Astrocyte (in vitro differentiated cells and primary cell): Measurements from ENCODE around the gene CHCHD3. TPM values are rescaled to one million over a fixed set of nuclear protein-coding genes. Genes with fewer than 3 reads are reported as not detected.
"Not testable (repeated sequence)": the region's sequence is repeated elsewhere in the genome, so short reads cannot be mapped to it uniquely, and the experiment has no call there.

Source experiments
- DNase-seq: peaks from one replicate; pipeline ENCODE4 v3.0.0-alpha.2; 2010; ENCODE audit warnings: low read depth
- FAIRE-seq: peaks from 2 replicates; lab custom pipeline; 2011; peaks lifted over from hg19 to GRCh38; lab: Jason Lieb, UNC
- H2AFZ ChIP-seq: 2 replicates; pipeline ENCODE4 v1.6.0; 2012; ENCODE audit warnings: low read depth, low read length, inconsistent platforms
- H3K27ac ChIP-seq: 2 replicates; pipeline ENCODE4 v1.5.1; 2011; ENCODE audit warnings: low read depth, low read length, inconsistent platforms
- H3K27me3 ChIP-seq: 2 replicates; pipeline ENCODE4 v1.6.0; 2011; ENCODE audit warnings: low read length, inconsistent platforms; ENCODE audit not compliant: insufficient read depth
- H3K36me3 ChIP-seq: 2 replicates; pipeline ENCODE4 v1.5.1; 2011; ENCODE audit warnings: low read length, inconsistent platforms; ENCODE audit not compliant: insufficient read depth
- H3K4me1 ChIP-seq: 2 replicates; pipeline ENCODE4 v1.5.1; 2011; ENCODE audit warnings: low read length, inconsistent platforms; ENCODE audit not compliant: insufficient read depth
- H3K4me2 ChIP-seq: 2 replicates; pipeline ENCODE4 v1.6.0; 2012; ENCODE audit warnings: low read length, inconsistent platforms
- H3K4me3 ChIP-seq: 2 replicates; pipeline ENCODE4 v1.5.1; 2011; ENCODE audit warnings: low read depth, mild to moderate bottlenecking, low read length, inconsistent platforms; ENCODE audit not compliant: insufficient read depth
- H3K79me2 ChIP-seq: 2 replicates; pipeline ENCODE4 v1.6.0; 2012; ENCODE audit warnings: mild to moderate bottlenecking, low read length, inconsistent platforms; ENCODE audit not compliant: insufficient read depth
- H3K9ac ChIP-seq: 2 replicates; pipeline ENCODE4 v1.6.0; 2012; ENCODE audit warnings: mild to moderate bottlenecking, low read length, inconsistent platforms
- H3K9me3 ChIP-seq: 2 replicates; pipeline ENCODE4 v1.5.1; 2012; ENCODE audit warnings: low read depth, mild to moderate bottlenecking, low read length, inconsistent platforms; ENCODE audit not compliant: insufficient read depth
- H4K20me1 ChIP-seq: 2 replicates; pipeline ENCODE4 v1.6.0; 2012; ENCODE audit warnings: low read length, inconsistent platforms; ENCODE audit not compliant: insufficient read depth
- H3K27ac Mint-ChIP-seq: one replicate; pipeline ENCODE4 v1.8.0; 2021; ENCODE audit warnings: mild to moderate bottlenecking, mixed read lengths; ENCODE audit not compliant: unreplicated experiment
- H3K27me3 Mint-ChIP-seq: one replicate; pipeline ENCODE4 v1.8.0; 2021; ENCODE audit warnings: low read depth, mixed read lengths; ENCODE audit not compliant: unreplicated experiment
- H3K36me3 Mint-ChIP-seq: one replicate; pipeline ENCODE4 v1.8.0; 2021; ENCODE audit warnings: low read depth, mixed read lengths; ENCODE audit not compliant: unreplicated experiment
- H3K4me1 Mint-ChIP-seq: one replicate; pipeline ENCODE4 v1.8.0; 2021; ENCODE audit warnings: low read depth, mixed read lengths; ENCODE audit not compliant: unreplicated experiment
- H3K4me3 Mint-ChIP-seq: one replicate; pipeline ENCODE4 v1.8.0; 2021; ENCODE audit warnings: mild to moderate bottlenecking, moderate library complexity, mixed read lengths; ENCODE audit not compliant: unreplicated experiment
- H3K9me3 Mint-ChIP-seq: one replicate; pipeline ENCODE4 v1.8.0; 2021; ENCODE audit warnings: mild to moderate bottlenecking, mixed read lengths; ENCODE audit not compliant: unreplicated experiment
- EZH2 ChIP-seq: IDR thresholded peaks from 2 replicates; pipeline ENCODE4 v1.6.1; 2012; ENCODE audit warnings: mild to moderate bottlenecking, low read length, inconsistent platforms; ENCODE audit not compliant: insufficient read depth
- total RNA-seq: library from RNA; stranded (reverse); gene quantifications from 2 replicates; pipeline ENCODE4 v1.2.1, GENCODE V29; 2021
- TF ChIP-seq, protein P1 (sequence below): IDR thresholded peaks from 2 replicates; pipeline ENCODE4 v1.5.1; 2011; ENCODE audit warnings: low read depth, mild to moderate bottlenecking, inconsistent platforms, low read length, moderate library complexity; ENCODE audit not compliant: insufficient read depth

The CHCHD3 gene
- total RNA-seq, 1 donor from 2014 or later, result 63.1 TPM

DNA sequence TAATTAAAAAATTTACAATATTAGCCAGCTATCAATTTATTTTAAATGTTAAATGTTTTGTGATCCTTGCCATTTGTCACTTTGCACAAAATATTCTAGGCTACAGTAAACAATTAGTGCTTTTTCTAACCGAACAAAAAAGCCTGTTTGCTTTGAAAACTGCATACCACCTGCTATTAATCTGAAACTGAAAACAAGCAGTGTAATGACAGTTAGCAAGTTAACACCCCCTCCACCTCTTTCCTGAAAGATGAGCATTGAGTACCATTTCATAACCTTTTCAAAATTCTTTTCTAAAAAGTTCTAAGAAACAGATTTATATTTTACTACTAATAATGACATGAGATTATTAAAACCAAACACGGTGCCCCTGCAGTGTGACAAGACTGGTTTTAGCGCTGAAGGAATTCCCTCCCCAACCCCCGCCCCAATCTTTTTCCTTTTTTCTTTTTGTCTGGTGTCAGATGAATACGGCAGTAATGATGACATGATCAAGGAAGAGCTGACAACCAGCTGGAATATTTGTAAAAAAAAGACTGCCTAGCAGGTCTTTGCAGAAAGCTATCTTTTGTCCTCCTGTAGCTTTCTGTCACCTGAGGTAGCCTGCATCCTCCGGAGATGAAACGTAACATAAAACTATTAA is 175.6 kb downstream of the CHCHD3 start:
- Histone ChIP-seq H3K4me1 (no peaks in the 10 kb centered on the region), H4K20me1 (peaks cover 10% of the 10 kb centered on the region), H3K9ac (no peak overlapping the region), H3K9me3 (no peaks in the 10 kb centered on the region), H3K4me3 (no peak overlapping the region), H3K4me2 (no peak overlapping the region), H3K36me3 (no peaks in the 10 kb centered on the region), H3K79me2 (no peaks in the 10 kb centered on the region), H3K27ac (no peak overlapping the region), H3K27me3 (no peaks in the 10 kb centered on the region), H2AFZ (no peak overlapping the region)
- no peaks in the 10 kb centered on the region for H3K9me3 Mint-ChIP-seq
- FAIRE-seq (no peak), DNase-seq (no peak)
- H3K36me3 Mint-ChIP-seq, result peaks cover 6% of the 10 kb centered on the region
- H3K27ac Mint-ChIP-seq, result no peak overlapping the region
- H3K4me1 Mint-ChIP-seq, result peaks cover 2% of the 10 kb centered on the region
- no peak for TF ChIP-seq EZH2
- TF ChIP-seq, protein P1, sequence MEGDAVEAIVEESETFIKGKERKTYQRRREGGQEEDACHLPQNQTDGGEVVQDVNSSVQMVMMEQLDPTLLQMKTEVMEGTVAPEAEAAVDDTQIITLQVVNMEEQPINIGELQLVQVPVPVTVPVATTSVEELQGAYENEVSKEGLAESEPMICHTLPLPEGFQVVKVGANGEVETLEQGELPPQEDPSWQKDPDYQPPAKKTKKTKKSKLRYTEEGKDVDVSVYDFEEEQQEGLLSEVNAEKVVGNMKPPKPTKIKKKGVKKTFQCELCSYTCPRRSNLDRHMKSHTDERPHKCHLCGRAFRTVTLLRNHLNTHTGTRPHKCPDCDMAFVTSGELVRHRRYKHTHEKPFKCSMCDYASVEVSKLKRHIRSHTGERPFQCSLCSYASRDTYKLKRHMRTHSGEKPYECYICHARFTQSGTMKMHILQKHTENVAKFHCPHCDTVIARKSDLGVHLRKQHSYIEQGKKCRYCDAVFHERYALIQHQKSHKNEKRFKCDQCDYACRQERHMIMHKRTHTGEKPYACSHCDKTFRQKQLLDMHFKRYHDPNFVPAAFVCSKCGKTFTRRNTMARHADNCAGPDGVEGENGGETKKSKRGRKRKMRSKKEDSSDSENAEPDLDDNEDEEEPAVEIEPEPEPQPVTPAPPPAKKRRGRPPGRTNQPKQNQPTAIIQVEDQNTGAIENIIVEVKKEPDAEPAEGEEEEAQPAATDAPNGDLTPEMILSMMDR, result no peak
- no peaks in the 10 kb centered on the region for H3K27me3 Mint-ChIP-seq
- no peak overlapping the region for H3K4me3 Mint-ChIP-seq

DNA sequence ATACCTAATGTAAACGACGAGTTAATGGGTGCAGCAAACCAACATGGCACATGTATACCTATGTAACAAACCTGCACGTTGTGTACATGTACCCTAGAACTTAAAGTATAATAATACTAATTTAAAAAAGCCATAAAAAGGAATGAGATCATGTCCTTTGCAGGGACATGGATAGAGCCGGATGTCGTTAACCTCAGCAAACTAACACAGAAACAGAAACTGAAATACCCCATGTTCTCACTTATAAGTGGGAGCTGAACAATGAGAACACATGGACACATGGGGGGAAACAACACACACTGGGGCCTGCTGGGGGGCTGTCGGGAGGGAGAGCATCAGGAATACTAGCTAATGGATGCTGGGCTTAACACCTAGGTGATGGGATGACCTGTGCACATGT is 176.8 kb downstream of the CHCHD3 start:
- H3K4me1 ChIP-seq, H3K27ac ChIP-seq, H3K27me3 Mint-ChIP-seq, H3K36me3 ChIP-seq, H3K4me3 Mint-ChIP-seq, H2AFZ ChIP-seq, FAIRE-seq, H3K27me3 ChIP-seq, H3K9me3 Mint-ChIP-seq, H3K4me2 ChIP-seq, H3K79me2 ChIP-seq, H3K9ac ChIP-seq, H3K27ac Mint-ChIP-seq, DNase-seq, H3K36me3 Mint-ChIP-seq, H3K4me1 Mint-ChIP-seq, H4K20me1 ChIP-seq, H3K4me3 ChIP-seq, H3K9me3 ChIP-seq: not testable (repeated sequence)

DNA sequence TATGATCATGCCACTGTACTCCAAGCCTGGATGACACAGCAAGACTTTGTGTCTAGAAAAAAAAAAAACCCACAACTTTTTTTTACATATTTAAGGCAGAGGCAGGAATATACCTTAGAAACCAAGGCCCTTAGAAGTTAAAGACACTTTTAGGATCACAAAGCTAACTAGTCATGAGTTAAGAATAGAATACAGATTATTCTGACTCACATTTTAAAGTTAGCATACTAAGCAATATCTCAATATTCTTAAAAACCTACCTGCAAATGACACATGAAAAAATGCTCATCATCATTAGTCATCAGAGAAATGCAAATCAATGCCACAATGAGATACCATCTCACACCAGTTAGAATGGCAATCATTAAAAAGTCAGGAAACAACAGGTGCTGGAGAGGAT is 177.7 kb downstream of the CHCHD3 start:
- H3K9me3 ChIP-seq, result no peaks in the 10 kb centered on the region
- TF ChIP-seq, protein P1, result no peak
- TF ChIP-seq EZH2, result no peak

DNA sequence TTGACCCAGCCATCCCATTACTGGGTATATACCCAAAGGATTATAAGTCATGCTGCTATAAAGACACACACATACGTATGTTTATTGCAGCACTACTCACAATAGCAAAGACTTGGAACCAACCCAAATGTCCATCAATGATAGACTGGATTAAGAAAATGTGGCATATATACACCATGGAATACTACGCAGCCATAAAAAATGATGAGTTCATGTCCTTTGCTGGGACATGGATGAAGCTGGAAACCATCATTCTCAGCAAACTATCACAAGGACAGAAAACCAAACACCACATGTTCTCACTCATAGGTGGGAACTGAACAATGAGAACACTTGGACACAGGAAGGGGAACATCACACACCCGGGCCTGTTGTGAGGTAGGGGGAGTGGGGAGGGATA is 179.6 kb downstream of the CHCHD3 start:
- H3K4me1 ChIP-seq, H3K4me3 ChIP-seq, H3K27ac Mint-ChIP-seq, H2AFZ ChIP-seq, H4K20me1 ChIP-seq, H3K27me3 Mint-ChIP-seq, H3K4me2 ChIP-seq, H3K9ac ChIP-seq, H3K27ac ChIP-seq, H3K4me1 Mint-ChIP-seq, H3K9me3 ChIP-seq, DNase-seq, H3K9me3 Mint-ChIP-seq, FAIRE-seq, H3K27me3 ChIP-seq, H3K36me3 ChIP-seq, H3K79me2 ChIP-seq, H3K4me3 Mint-ChIP-seq: not testable (repeated sequence)
- H3K36me3 Mint-ChIP-seq, result peaks cover 16% of the 10 kb centered on the region

More for the DNA sequence above, 177.7 kb downstream of the CHCHD3 start:
- Histone ChIP-seq H3K27me3 (no peaks in the 10 kb centered on the region), H3K4me1 (no peaks in the 10 kb centered on the region), H3K9ac (no peak overlapping the region), H4K20me1 (peaks cover 7% of the 10 kb centered on the region), H3K27ac (no peak overlapping the region), H3K36me3 (no peaks in the 10 kb centered on the region), H2AFZ (no peak overlapping the region), H3K79me2 (no peaks in the 10 kb centered on the region), H3K4me3 (no peak overlapping the region), H3K4me2 (no peak overlapping the region)
- no peaks in the 10 kb centered on the region for H3K27me3 Mint-ChIP-seq
- FAIRE-seq, result no peak
- H3K4me1 Mint-ChIP-seq, result peaks cover 2% of the 10 kb centered on the region
- H3K9me3 Mint-ChIP-seq, result no peaks in the 10 kb centered on the region
- H3K36me3 Mint-ChIP-seq, result peaks cover 6% of the 10 kb centered on the region
- no peak overlapping the region for H3K4me3 Mint-ChIP-seq
- H3K27ac Mint-ChIP-seq, result no peak overlapping the region
- DNase-seq, result no peak
